CD4-positive, alpha-beta T cell (primary cell): ENCODE data around the gene SORCS2. TPM values are rescaled to one million over a fixed set of nuclear protein-coding genes. Genes with fewer than 3 reads are reported as not detected.

Source experiments
- ATAC-seq: fragments of 200-7000 bp; cut with Tn5 transposase; one replicate; pipeline ENCODE4 v1.10.0; 2022; ENCODE audit warnings: mild to moderate bottlenecking; ENCODE audit not compliant: poor library complexity
- CTCF ChIA-PET: fragments of 350-600 bp; sonication (Branson Sonifier 250); formaldehyde crosslinking; loops from one replicate; lab custom pipeline; 2021; ENCODE audit warnings: antibody characterized with exemption, inconsistent platforms; lab: Charles Lee
- POLR2A ChIA-PET: fragments of 350-600 bp; sonication (Branson Sonifier 250); formaldehyde crosslinking; loops from one replicate; lab custom pipeline; 2021; ENCODE audit warnings: antibody characterized with exemption, inconsistent platforms; lab: Charles Lee
- DNase-seq, 14 experiments: peaks; one replicate each; pipeline ENCODE4 v3.0.0-alpha.2; 2013 to 2020; ENCODE audit warnings: mixed read lengths in 2 of 14
- H3K27ac ChIP-seq, 2 donors: one replicate each; pipeline versions ENCODE4 v1.5.1 to v1.7.0; 2013; ENCODE audit warnings: low read length in 2 of 2, low read depth in 1 of 2, mild to moderate bottlenecking in 1 of 2
- H3K27me3 ChIP-seq, 2 experiments: 1 replicate in 1 of 2; 2 replicates in 1 of 2; pipeline versions ENCODE4 v1.6.1 to v1.7.0; 2013; ENCODE audit warnings: low read length in 2 of 2, control low read depth in 1 of 2, mild to moderate bottlenecking in 1 of 2, moderate library complexity in 1 of 2; ENCODE audit not compliant: insufficient read depth in 2 of 2, control insufficient read depth in 1 of 2
- H3K36me3 ChIP-seq: one replicate; pipeline ENCODE4 v1.6.1; 2013; ENCODE audit warnings: low read length, control low read depth; ENCODE audit not compliant: insufficient read depth
- H3K4me1 ChIP-seq: one replicate; pipeline ENCODE4 v1.6.1; 2013; ENCODE audit warnings: low read length, control low read depth; ENCODE audit not compliant: insufficient read depth
- H3K4me3 ChIP-seq: one replicate; pipeline ENCODE4 v1.5.1; 2013; ENCODE audit warnings: mild to moderate bottlenecking, low read length, moderate library complexity
- H3K9me3 ChIP-seq, 2 experiments: 1 replicate in 1 of 2; 2 replicates in 1 of 2; pipeline versions ENCODE4 v1.6.1 to v1.7.0; 2013; ENCODE audit warnings: low read length in 2 of 2, mild to moderate bottlenecking in 2 of 2, control low read depth in 1 of 2, moderate library complexity in 1 of 2; ENCODE audit not compliant: control insufficient read depth in 1 of 2, insufficient read depth in 1 of 2
- H3K27ac Mint-ChIP-seq: one replicate; pipeline ENCODE4 v1.8.0; 2020; ENCODE audit warnings: mixed read lengths
- H3K27me3 Mint-ChIP-seq: one replicate; pipeline ENCODE4 v1.8.0; 2021; ENCODE audit warnings: mixed read lengths
- H3K36me3 Mint-ChIP-seq: one replicate; pipeline ENCODE4 v1.8.0; 2021; ENCODE audit warnings: low read depth, mixed read lengths
- H3K4me1 Mint-ChIP-seq: one replicate; pipeline ENCODE4 v1.8.0; 2021; ENCODE audit warnings: low read depth, mixed read lengths
- H3K4me3 Mint-ChIP-seq: one replicate; pipeline ENCODE4 v1.8.0; 2020; ENCODE audit warnings: mild to moderate bottlenecking, mixed read lengths
- H3K9me3 Mint-ChIP-seq: one replicate; pipeline ENCODE4 v1.8.0; 2020; ENCODE audit warnings: mixed read lengths
- CTCF ChIP-seq: fragments of 200-600 bp; IDR thresholded peaks from one replicate; pipeline ENCODE4 v1.8.0; 2022; ENCODE audit warnings: antibody characterized with exemption, mild to moderate bottlenecking
- intact Hi-C, 2 experiments: fragments of 100-400 bp; cut with DNase I in 1 of 2; cut with micrococcal nuclease in 1 of 2; formaldehyde crosslinking; loops; one replicate each; pipeline versions ENCODE4 v1.15.1 to v1.9.0; 2023 to 2025; cut with DNase I, micrococcal nuclease
- total RNA-seq, 174 experiments: library from RNA in 2 of 174; stranded (reverse) in 2 of 174; gene quantifications; one replicate each; pipeline ENCODE4 v1.2.3 and lab custom pipeline; 2021 to 2026

The SORCS2 gene
- total RNA-seq, 2 experiments from 2014 or later, result not detected

GRCh38 chr4:7278071-7278765, 85.9 kb downstream of the SORCS2 start:
- CTCF ChIA-PET, result no interaction called here

GRCh38 chr4:7278981-7279380, 86.6 kb downstream of the SORCS2 start:
- TF ChIP-seq CTCF, result no peak
- ATAC-seq, result no peak
- POLR2A ChIA-PET, result no interaction called here

More at GRCh38 chr4:7278071-7278765, 85.9 kb downstream of the SORCS2 start:
- Mint-ChIP-seq H3K4me3 (no peak overlapping the region), H3K4me1 (no peaks in the 10 kb centered on the region), H3K36me3 (no peaks in the 10 kb centered on the region), H3K27ac (no peak overlapping the region), H3K27me3 (peaks cover 6% of the 10 kb centered on the region), H3K9me3 (no peaks in the 10 kb centered on the region)
- no peak for DNase-seq
- no peak overlapping the region for H3K4me3 ChIP-seq
- H3K27me3 ChIP-seq, result no peaks in the 10 kb centered on the region
- no peaks in the 10 kb centered on the region for H3K36me3 ChIP-seq
- no peak overlapping the region for H3K27ac ChIP-seq
- POLR2A ChIA-PET, result no interaction called here
- intact Hi-C loops, result no loop called here
- H3K9me3 ChIP-seq, result no peaks in the 10 kb centered on the region
- no peaks in the 10 kb centered on the region for H3K4me1 ChIP-seq
- no peak for TF ChIP-seq CTCF
- ATAC-seq, result no peak

GRCh38 chr4:7279902-7280301, 87.6 kb downstream of the SORCS2 start:
- no peak overlapping the region for H3K4me3 Mint-ChIP-seq
- H3K27me3 ChIP-seq, result no peaks in the 10 kb centered on the region
- ATAC-seq (no peak), DNase-seq (no peak)
- no peaks in the 10 kb centered on the region for H3K9me3 ChIP-seq
- no peaks in the 10 kb centered on the region for H3K4me1 ChIP-seq
- H3K36me3 ChIP-seq, result no peaks in the 10 kb centered on the region
- no peaks in the 10 kb centered on the region for H3K9me3 Mint-ChIP-seq
- POLR2A ChIA-PET, result no interaction called here
- CTCF ChIA-PET, result no interaction called here
- peaks cover 6% of the 10 kb centered on the region for H3K27me3 Mint-ChIP-seq
- TF ChIP-seq CTCF, result no peak
- no peaks in the 10 kb centered on the region for H3K4me1 Mint-ChIP-seq
- H3K27ac Mint-ChIP-seq, result no peak overlapping the region
- H3K4me3 ChIP-seq, result no peak overlapping the region
- H3K36me3 Mint-ChIP-seq, result no peaks in the 10 kb centered on the region
- intact Hi-C loops, result no loop called here
- H3K27ac ChIP-seq, result no peak overlapping the region

More at GRCh38 chr4:7278981-7279380, 86.6 kb downstream of the SORCS2 start:
- Mint-ChIP-seq H3K4me1 (no peaks in the 10 kb centered on the region), H3K27me3 (peaks cover 6% of the 10 kb centered on the region), H3K36me3 (no peaks in the 10 kb centered on the region), H3K9me3 (no peaks in the 10 kb centered on the region), H3K27ac (no peak overlapping the region), H3K4me3 (no peak overlapping the region)
- no peak for DNase-seq
- Histone ChIP-seq H3K4me1 (no peaks in the 10 kb centered on the region), H3K9me3 (no peaks in the 10 kb centered on the region), H3K27ac (no peak overlapping the region), H3K36me3 (no peaks in the 10 kb centered on the region), H3K27me3 (no peaks in the 10 kb centered on the region), H3K4me3 (no peak overlapping the region)
- CTCF ChIA-PET, result no interaction called here
- intact Hi-C loops, result no loop called here
